Fibroblast of skin of left quadriceps (primary cell): ENCODE data around the gene C1QTNF7.
A peak's percentile ranks its signal among the peaks of the same experiment; 100 is the strongest.

Experiments used
- DNase-seq, 2 experiments: peaks; one replicate each; pipeline ENCODE4 v3.0.0-alpha.2; 2013; ENCODE audit warnings: low read depth in 2 of 2

C1QTNF7 gene

DNA sequence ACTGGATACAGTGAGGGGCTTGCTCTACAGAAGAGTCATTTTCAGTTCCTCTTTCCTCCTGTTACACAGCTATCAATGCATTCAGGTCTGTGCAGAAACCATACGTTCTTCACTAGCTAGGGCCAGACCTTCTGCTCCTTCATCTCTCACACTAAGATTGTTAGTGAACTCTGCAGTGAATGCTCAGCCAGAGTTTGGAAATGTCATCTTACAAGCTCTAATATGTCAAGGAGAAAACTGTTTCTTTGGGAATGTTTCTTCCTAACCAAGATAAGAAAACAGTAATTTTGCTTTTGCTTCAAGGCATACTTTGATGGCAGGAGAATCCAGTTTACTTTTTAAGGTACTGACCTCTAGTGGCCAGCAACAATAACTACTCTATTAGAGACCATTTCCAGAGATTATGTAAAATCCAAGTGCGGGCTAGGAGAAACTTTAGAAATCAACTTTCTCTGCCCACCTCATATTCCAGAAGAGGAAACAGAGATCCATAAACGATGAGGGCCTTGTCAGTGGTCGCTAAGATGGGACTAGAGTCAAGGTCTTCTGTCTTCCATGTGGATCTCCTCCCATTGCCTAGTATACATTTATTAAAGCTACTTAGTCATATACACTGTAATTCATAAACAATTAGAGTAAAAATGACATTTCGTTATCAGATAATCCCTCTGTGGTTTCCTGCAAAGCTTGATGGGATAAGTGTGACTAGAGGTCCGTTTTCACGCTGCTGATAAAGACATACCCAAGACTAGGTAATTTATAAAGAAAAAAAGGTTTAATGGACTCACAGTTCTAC is 29.8 kb downstream of the C1QTNF7 start:
- no peak for DNase-seq

DNA sequence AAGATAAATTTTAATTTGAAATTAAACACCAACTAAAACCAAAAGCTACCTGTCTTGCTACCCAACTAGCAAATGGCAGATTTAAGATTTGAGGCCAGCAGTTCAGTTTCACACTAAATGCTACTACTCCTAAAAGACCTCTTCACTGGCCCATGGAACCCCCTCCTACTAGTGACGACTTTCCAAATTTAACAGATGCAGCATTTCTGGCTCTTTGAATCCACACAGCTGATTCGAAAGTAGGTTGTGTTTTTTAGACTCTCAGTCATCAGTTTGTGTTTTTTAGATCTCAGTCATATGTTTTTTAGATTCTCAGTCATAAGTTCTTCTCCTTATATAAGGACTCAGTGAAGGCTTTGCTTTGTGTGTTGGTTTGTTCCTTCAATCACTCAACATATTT is 30.8 kb downstream of the C1QTNF7 start:
- no peak for DNase-seq

DNA sequence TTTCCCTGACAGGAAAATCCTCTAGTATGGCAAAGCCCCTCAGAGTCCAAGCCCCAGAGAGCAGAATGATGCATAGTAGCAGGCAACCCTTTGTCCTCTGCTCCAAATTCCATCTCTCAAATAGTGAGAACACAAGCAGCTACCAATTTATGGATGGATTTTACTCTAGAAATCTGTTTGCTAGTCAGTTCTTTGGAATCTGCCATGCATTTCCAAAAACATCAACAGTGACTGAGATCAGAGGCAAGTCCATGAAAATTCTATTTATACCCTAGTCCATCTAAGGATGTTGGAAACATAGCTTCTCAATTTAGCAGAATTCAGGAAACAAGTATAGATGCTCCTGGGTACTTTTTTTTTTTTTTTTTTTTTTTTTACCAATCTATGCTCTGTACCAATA is 31.9 kb downstream of the C1QTNF7 start:
- DNase-seq = no peak

DNA sequence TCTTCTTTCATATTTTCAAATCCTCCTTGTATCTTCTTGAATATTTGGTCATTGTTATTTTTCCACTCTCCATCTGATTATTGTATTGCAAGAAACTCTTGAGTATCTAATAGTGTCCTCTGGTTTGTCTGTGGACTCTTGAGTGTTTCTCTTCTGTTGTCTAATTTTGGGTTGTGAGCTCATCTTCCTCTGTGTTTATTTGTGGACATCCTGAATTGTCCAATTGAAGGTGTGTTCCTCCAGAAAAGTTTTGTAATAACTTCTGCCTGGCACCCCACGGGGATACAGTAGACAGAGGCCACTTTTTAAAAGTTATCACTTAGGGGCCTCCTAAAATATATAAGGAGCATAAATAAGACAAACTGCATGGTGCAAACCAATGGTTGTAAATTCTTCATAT is 38.8 kb downstream of the C1QTNF7 start:
- no peak for DNase-seq

- DNase-seq = no peak
Measured at GRCh38 chr4:15469402-15470127, 41.7 kb downstream of the C1QTNF7 start, which contains the start of gene CC2D2A. Gene CC2D2A, plus strand, starts transcription at chr4:15469882. Its CDS starts 6,051 bp downstream, at chr4:15475933.

DNA sequence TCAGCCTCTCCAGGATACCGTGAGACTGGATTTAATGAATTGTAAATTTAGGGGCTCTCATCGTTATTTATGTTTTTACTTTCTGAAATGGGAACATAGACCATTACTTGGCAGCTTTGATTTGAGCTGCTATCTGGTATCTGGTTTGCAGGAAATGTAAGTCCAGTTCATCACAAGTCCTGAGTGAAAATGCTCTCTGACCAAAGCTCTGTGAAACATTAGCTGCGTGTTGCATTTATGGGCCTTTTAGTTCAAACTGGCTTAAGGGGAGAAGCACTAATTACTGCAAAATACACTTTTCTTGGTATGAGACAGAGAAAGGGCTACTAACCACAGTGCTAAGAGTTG is 42.3 kb downstream of the C1QTNF7 start:
- no peak for DNase-seq

- no peak for DNase-seq
Measured at GRCh38 chr4:15476396-15476795, 48.6 kb downstream of the C1QTNF7 start.

DNA sequence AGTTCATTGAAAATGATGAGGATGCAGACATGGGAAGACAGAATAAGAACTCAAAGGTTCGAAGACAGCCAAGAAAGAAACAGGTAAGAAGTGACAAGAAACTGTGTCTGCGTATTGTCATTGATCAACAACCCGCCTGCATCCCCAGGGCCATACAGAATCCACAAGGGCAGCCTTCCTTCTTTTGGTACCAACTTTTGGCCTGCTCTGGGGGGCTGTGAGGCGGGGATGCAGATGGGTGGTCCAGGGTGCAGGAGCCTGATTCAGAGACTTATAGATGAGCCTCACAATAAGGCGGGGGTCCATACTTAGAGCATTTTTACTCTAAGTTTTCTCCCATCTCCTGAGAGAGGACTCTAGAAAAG is 50.9 kb downstream of the C1QTNF7 start:
- no peak for DNase-seq

DNA sequence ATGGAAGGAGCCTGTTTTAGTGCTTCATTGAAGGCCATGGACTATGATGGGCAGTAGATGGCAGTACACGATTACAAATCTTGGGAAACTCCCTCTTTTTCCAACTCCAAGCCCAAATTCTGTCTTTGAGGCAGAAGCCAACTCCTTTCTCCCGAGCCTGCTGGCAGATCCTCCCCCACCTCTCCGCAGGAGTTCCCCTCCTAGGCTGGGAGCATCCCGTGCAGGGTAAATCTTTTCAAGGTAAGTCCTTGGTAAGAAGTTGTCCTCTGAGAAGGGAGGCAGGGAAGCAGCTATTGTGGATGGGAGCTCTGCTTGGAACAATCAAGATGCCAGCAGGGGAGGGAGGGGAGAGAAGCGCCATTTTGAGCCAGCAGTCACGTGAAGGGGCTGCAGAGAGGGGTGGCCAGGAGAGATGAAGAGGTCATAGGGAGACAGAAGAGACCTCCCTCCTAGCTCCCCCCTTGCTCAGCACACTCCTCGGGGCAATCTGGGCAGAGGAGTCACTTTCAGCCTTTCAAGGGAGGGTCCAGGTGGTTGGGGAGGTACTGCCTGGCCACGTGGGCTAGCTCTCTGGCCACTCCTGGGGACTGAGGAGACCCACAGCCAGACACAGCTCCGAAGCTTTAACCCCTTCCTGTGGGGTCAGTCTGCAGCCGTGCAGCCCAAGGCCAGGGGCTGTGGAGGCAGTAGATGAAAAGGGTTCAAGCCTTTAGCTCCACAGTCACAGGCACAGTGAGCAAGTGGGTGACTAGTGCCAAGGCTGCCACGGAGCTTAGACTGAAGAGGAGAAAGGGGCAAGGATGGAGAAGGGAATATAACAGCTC is 51.5 kb downstream of the C1QTNF7 start:
- peak; percentile 77 to 79 for DNase-seq

GRCh38 chr4:15479913-15480185 is 52.0 kb downstream of the C1QTNF7 start:
- no peak for DNase-seq

- DNase-seq = no peak
Measured at GRCh38 chr4:15481961-15482745, 54.3 kb downstream of the C1QTNF7 start.

DNA sequence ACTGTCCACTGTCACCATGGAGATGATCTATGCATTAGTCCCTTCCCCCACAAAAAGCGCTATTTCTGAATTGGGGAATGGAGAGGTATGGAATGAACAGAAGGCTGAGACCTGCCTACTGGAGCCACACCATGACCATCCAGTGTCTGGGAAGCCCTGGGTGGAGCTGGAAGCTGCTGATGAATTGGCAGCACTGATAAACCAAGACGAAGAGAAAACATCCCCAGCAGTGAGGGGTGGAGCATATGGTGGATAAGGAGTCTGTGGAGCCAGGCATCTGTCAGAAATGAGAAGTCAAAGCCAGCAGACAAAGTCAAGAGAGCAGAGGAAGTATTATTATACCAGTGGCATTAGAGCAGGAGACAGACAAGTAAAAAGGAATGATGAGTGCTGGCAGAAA is 55.0 kb downstream of the C1QTNF7 start:
- no peak for DNase-seq

GRCh38 chr4:15488136-15488535 is 60.3 kb downstream of the C1QTNF7 start:
- no peak for DNase-seq

DNA sequence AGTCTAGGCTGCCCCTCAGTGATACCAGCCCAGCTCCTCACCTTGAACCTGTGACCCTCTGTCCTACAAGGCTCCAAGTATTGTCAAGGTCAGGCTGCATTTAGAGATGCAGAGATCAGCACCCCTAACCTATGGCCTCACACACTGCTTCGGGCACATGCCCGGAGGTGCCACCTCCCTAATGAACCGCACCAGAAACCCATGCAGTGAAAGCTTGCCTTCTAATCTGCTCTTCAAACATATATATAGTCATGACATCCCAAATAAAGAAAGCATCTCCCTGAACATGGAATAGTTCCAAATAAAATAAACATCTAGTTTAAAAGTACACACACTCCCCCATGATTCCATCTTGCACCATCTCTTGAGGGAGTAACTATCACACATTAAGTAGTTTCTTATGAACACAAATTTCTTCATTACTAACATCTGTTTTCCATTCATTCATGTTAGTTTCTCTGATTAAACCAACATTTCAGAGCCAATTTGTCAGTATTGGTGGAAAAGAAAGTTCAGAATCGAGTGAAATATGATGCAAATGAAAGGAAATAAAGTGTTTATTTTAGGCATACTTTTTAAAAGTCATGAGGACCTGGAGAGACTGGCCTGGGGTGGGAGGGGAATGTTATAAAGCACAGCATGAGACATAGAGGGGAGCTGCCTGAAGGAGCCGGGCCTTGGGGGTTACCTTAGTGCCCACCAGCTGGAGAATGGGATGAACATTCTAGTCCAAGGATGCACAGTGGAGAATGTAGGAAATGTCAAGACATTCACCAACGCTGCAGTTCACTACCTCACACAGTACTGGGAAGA is 61.0 kb downstream of the C1QTNF7 start:
- peak; percentile 89 to 93 for DNase-seq

DNA sequence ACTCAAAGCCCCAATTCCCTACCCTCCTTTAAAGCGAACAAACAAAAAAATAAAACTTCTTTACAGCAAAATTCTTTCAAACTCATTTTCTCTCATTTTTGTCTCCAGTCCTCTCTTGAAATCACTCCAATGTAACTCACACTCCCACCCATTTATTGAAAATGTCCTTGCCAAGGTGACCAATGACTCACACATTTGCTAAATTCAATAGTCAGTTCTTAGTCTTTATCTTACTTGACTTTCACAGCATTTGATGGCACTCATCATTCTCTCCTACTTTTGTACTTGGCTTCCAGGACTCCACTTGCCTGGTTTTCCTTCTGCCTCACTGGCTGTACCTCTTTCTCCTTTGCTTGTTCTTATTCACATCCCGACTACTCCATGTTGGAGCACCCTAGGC is 61.7 kb downstream of the C1QTNF7 start:
- no peak for DNase-seq

- DNase-seq = no peak
Measured at GRCh38 chr4:15493411-15493810, 65.6 kb downstream of the C1QTNF7 start.

- DNase-seq = no peak
Measured at GRCh38 chr4:15495621-15496020, 67.8 kb downstream of the C1QTNF7 start.
